HG03571 (cell line): ENCODE data around the gene CDC73.
"Not testable (repeated sequence)": the region's sequence is repeated elsewhere in the genome, so short reads cannot be mapped to it uniquely, and the experiment has no call there.

Experiments used
- ATAC-seq: cut with Tn5 transposase; IDR thresholded peaks from one replicate; pipeline ENCODE4 v1.9.1; 2021; ENCODE audit not compliant: unreplicated experiment

The CDC73 gene

GRCh38 chr1:193281894-193282293, 160.1 kb downstream of the CDC73 start:
- ATAC-seq = no peak

GRCh38 chr1:193283016-193283415, 161.2 kb downstream of the CDC73 start:
- ATAC-seq = no peak

- ATAC-seq = no peak
Observed at GRCh38 chr1:193284219-193284618, 162.4 kb downstream of the CDC73 start.

GRCh38 chr1:193285641-193286040, 163.8 kb downstream of the CDC73 start:
- ATAC-seq = no peak

GRCh38 chr1:193288548-193289080, 166.8 kb downstream of the CDC73 start:
- not testable (repeated sequence) for ATAC-seq

- no peak for ATAC-seq
Observed at GRCh38 chr1:193293726-193294125, 171.9 kb downstream of the CDC73 start.

GRCh38 chr1:193299038-193299437, 177.2 kb downstream of the CDC73 start:
- no peak for ATAC-seq

- no peak for ATAC-seq
Observed at GRCh38 chr1:193301746-193302145, 179.9 kb downstream of the CDC73 start.

GRCh38 chr1:193303849-193304248, 182.0 kb downstream of the CDC73 start:
- ATAC-seq = no peak
